Natural killer cell treated with Interleukin-12 subunit alpha and Interleukin-12 subunit beta and Interleukin-15 and Interleukin-18, amount 100 ng/mL, for 72 hours (primary cell): ENCODE results near the gene MAPK9. TPM values are rescaled to one million over a fixed set of nuclear protein-coding genes. Genes with fewer than 3 reads are reported as not detected.

ENCODE experiments used
- ATAC-seq, 2 donors: fragments of 150-1000 bp; cut with Tn5 transposase in 1 of 2; sonication (Bioruptor Pico), chemical (Tn5 transposase) in 1 of 2; 2 replicates each; pipeline ENCODE4 v1.10.0; 2021
- DNase-seq: peaks from one replicate; pipeline ENCODE4 v3.0.0; 2022; ENCODE audit warnings: low spot score
- H3K27ac Mint-ChIP-seq, 2 donors: 1 replicate in 1 of 2; 2 replicates in 1 of 2; pipeline ENCODE4 v1.8.0; 2022; ENCODE audit warnings: mixed read lengths in 2 of 2, mild to moderate bottlenecking in 1 of 2, moderate library complexity in 1 of 2
- H3K27me3 Mint-ChIP-seq, 2 donors: 1 replicate in 1 of 2; 2 replicates in 1 of 2; pipeline ENCODE4 v1.8.0; 2022; ENCODE audit warnings: mixed read lengths in 2 of 2
- H3K36me3 Mint-ChIP-seq: one replicate; pipeline ENCODE4 v1.8.0; 2022; ENCODE audit warnings: mixed read lengths
- H3K4me1 Mint-ChIP-seq, 2 donors: 1 replicate in 1 of 2; 2 replicates in 1 of 2; pipeline ENCODE4 v1.8.0; 2022; ENCODE audit warnings: low read depth in 2 of 2, mixed read lengths in 2 of 2, mild to moderate bottlenecking in 1 of 2
- H3K4me3 Mint-ChIP-seq: one replicate; pipeline ENCODE4 v1.8.0; 2022; ENCODE audit warnings: mixed read lengths
- H3K9me3 Mint-ChIP-seq: 2 replicates; pipeline ENCODE4 v1.8.0; 2022; ENCODE audit warnings: mixed read lengths
- total RNA-seq, 2 donors: library from RNA; stranded (reverse); gene quantifications; one replicate each; pipeline ENCODE4 v1.2.3, GENCODE V29; 2022

MAPK9 gene
- total RNA-seq: 10 to 100 TPM; 41.2 to 47.0 TPM

- H3K27ac Mint-ChIP-seq: peak within 1 kb of the TSS; percentile 81 to 92
- ATAC-seq: peak; percentile 93 to 95
- H3K4me3 Mint-ChIP-seq: peak within 1 kb of the TSS; percentile 96
- H3K4me1 Mint-ChIP-seq: peaks cover 27 to 29% of the 10 kb centered on the region in 2 donors
- H3K36me3 Mint-ChIP-seq: peaks cover 5% of the 10 kb centered on the region
- peak; percentile 88 for DNase-seq
- H3K27me3 Mint-ChIP-seq: no peaks in the 10 kb centered on the region
- no peaks in the 10 kb centered on the region for H3K9me3 Mint-ChIP-seq
Measured at GRCh38 chr5:180291943-180292831, at the start of gene MAPK9. Gene MAPK9, minus strand, starts transcription at chr5:180292083. Its CDS starts 11,522 bp downstream, at chr5:180280561.

DNA sequence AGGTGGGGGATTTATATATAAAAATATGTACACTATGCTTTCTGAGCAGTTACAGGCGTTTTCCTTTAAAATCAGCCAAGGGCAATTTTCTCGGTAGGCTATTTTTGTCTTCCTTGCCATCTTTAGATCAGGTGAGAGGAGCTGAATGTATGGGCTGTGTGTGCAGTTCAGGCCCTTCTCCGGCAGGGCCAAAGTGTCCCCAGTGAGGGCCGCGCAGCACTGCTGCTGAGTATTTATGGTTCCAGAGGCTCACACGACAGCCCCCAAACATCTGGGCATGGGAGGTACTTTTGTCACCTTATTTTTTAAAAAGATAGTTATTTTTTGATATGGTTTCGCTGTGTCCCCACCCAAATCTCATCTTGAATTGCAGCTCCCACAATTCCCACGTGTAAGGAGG, 49.7 kb upstream of the MAPK9 start:
- DNase-seq: no peak
- no peaks in the 10 kb centered on the region for H3K9me3 Mint-ChIP-seq
- peaks cover 14 to 15% of the 10 kb centered on the region in 2 donors for H3K27me3 Mint-ChIP-seq
- H3K36me3 Mint-ChIP-seq: no peaks in the 10 kb centered on the region
- no peak overlapping the region for H3K4me3 Mint-ChIP-seq
- H3K4me1 Mint-ChIP-seq: peaks cover 0 to 3% of the 10 kb centered on the region in 2 donors
- no peak overlapping the region for H3K27ac Mint-ChIP-seq
- no peak for ATAC-seq

DNA sequence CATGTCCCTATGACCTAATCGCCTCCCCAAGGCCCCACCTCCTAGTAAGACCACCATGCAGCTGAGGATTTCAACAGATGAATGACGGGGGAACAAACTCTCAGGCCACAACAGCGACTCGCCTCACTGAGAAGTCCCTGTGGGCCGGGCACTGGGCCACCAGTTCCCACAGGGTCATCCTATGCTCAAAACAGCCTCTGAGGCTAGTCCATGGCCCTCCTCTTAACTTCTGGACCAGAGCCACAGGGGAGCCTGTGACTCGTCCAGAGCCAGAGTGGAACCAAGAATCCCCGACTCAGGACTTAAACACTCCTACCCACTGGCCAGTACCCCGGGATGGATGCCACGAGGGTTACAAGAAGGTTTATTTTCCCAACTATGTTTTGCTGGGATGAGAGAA, 49.0 kb upstream of the MAPK9 start:
- Mint-ChIP-seq H3K4me1 (peaks cover 0 to 3% of the 10 kb centered on the region in 2 donors), H3K27ac (no peak overlapping the region), H3K36me3 (no peaks in the 10 kb centered on the region), H3K9me3 (no peaks in the 10 kb centered on the region), H3K27me3 (peaks cover 14 to 15% of the 10 kb centered on the region in 2 donors), H3K4me3 (no peak overlapping the region)
- DNase-seq: no peak
- ATAC-seq: no peak

- no peaks in the 10 kb centered on the region for H3K9me3 Mint-ChIP-seq
- H3K27ac Mint-ChIP-seq: no peak overlapping the region
- H3K4me3 Mint-ChIP-seq: no peak overlapping the region
- peak; percentile 28 to 40 for ATAC-seq
- H3K27me3 Mint-ChIP-seq: peaks cover 14 to 15% of the 10 kb centered on the region in 2 donors
- H3K36me3 Mint-ChIP-seq: no peaks in the 10 kb centered on the region
- H3K4me1 Mint-ChIP-seq: peaks cover 0 to 3% of the 10 kb centered on the region in 2 donors
- DNase-seq: no peak
Measured at GRCh38 chr5:180339583-180340183, 47.8 kb upstream of the MAPK9 start.

GRCh38 chr5:180338001-180338707, 46.3 kb upstream of the MAPK9 start:
- H3K9me3 Mint-ChIP-seq: no peaks in the 10 kb centered on the region
- no peak overlapping the region for H3K27ac Mint-ChIP-seq
- ATAC-seq (no peak), DNase-seq (no peak)
- no peaks in the 10 kb centered on the region for H3K36me3 Mint-ChIP-seq
- H3K4me3 Mint-ChIP-seq: no peak overlapping the region
- H3K4me1 Mint-ChIP-seq: peaks cover 0 to 3% of the 10 kb centered on the region in 2 donors
- H3K27me3 Mint-ChIP-seq: peaks cover 6 to 13% of the 10 kb centered on the region in 2 donors

DNA sequence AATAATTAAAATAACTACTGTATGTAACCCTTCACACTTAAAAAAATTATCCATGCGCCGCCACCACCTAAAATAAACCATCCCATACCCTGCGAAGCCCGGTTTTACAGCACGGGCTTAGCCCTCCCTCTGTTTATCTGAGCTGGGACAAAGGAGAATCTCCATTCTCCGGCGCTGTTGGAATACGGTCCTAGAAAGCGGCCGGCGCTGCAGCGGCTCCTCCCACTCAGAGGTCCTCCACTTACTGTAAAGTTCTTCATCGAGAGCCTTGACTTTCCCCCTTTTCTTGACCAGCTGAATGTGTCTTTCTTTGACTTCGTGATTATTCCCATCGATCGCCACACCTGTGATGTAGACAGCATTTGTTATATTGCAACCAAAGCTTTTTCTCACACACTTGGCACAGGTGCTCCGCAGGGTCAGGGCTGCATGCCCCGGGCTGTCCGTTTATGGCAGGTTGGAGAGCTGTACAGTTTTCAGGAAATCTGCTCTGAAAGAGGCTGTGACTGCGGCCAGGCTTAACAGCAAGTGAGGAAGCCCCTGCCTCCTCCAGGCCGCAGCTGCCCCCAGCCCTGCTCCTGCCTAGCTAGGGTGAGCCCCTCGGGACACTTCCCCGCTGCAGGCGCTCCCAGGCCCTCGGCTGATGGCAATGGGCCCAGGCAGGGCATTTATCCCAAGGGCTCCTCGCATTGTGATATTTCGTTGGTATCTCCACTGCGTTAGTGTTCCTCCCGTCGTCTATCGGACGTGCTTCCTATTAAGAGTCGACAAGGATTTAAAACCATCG, 44.5 kb upstream of the MAPK9 start:
- DNase-seq (no peak), ATAC-seq (no peak)
- H3K27me3 Mint-ChIP-seq: peaks cover 6 to 10% of the 10 kb centered on the region in 2 donors
- H3K9me3 Mint-ChIP-seq: no peaks in the 10 kb centered on the region
- H3K4me3 Mint-ChIP-seq: no peak overlapping the region
- H3K4me1 Mint-ChIP-seq: no peaks in the 10 kb centered on the region
- H3K36me3 Mint-ChIP-seq: no peaks in the 10 kb centered on the region
- H3K27ac Mint-ChIP-seq: no peak overlapping the region

GRCh38 chr5:180335614-180336233, 43.8 kb upstream of the MAPK9 start:
- Mint-ChIP-seq H3K9me3 (no peaks in the 10 kb centered on the region), H3K27me3 (peaks cover 6 to 10% of the 10 kb centered on the region in 2 donors), H3K36me3 (no peaks in the 10 kb centered on the region), H3K4me3 (no peak overlapping the region), H3K4me1 (no peaks in the 10 kb centered on the region), H3K27ac (no peak overlapping the region)
- ATAC-seq (no peak), DNase-seq (no peak)

DNA sequence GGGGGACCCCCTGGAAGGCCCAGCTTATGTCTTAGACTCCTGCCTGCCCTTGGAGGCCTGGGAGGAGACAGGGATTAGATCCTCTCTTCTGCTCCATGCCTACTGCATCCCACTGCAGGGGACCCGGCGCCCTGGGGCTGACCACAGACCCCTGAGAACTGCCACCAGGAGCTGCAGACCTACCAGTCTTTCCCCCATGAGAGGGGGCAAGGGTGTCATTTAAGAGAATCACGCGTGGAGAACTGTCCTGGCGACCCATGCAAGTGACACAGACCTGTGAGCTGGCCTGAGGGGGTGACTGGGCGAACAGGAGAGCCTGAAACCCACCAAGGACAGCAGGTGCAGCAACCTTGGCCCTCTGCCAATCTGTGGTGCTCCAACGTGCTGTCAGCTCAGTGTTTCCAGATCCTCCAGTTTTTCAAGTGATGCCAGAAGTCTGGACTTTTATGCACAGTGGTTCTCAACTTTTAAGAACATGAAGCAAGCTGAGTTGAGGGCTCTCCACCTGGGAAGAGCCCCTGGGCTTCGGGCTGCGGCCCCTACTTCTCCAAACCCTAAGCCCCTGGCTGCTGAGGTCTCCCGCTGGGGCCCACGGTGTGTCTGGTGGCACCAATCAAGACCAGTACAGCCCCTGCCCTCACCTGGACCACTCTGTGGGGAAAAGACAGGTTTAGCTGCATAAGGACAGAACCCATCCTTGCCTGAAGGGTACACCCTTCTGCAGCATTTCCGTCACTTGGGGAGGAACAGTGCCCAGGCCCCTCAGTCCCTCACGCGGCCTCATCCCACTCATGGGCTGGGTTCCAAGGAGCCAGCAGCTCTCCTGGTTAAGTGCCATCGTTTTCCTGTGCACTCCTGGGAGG, 43.1 kb upstream of the MAPK9 start:
- ATAC-seq: no peak
- peaks cover 6 to 13% of the 10 kb centered on the region in 2 donors for H3K27me3 Mint-ChIP-seq
- no peaks in the 10 kb centered on the region for H3K36me3 Mint-ChIP-seq
- H3K9me3 Mint-ChIP-seq: no peaks in the 10 kb centered on the region
- no peak overlapping the region for H3K4me3 Mint-ChIP-seq
- no peak overlapping the region for H3K27ac Mint-ChIP-seq
- no peaks in the 10 kb centered on the region for H3K4me1 Mint-ChIP-seq
- no peak for DNase-seq

DNA sequence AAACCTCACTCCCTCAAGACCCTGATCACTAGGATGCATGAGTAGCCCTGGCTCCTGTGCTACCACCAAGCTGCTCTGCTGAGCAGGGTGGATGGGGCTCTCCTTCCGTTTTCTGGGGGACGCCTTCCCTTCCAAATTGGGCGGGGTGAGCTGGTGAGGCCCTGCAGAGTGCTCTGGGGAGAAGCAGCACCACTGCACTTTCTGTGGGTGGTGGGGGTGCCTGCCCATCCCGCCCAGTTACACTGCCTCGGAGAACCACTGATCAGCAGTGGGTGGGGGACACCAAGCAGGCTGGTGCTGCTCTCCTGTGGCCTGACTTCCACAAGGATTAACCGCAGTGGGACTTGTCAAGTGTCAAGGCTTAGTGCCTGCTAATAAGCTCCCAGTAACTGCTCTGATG, 42.3 kb upstream of the MAPK9 start:
- no peaks in the 10 kb centered on the region for H3K36me3 Mint-ChIP-seq
- ATAC-seq (no peak), DNase-seq (no peak)
- no peak overlapping the region for H3K4me3 Mint-ChIP-seq
- no peaks in the 10 kb centered on the region for H3K9me3 Mint-ChIP-seq
- H3K27ac Mint-ChIP-seq: no peak overlapping the region
- H3K27me3 Mint-ChIP-seq: peaks cover 0 to 12% of the 10 kb centered on the region in 2 donors
- H3K4me1 Mint-ChIP-seq: peaks cover 0 to 3% of the 10 kb centered on the region in 2 donors

- H3K27ac Mint-ChIP-seq: no peak overlapping the region
- ATAC-seq (no peak), DNase-seq (no peak)
- no peaks in the 10 kb centered on the region for H3K9me3 Mint-ChIP-seq
- no peaks in the 10 kb centered on the region for H3K36me3 Mint-ChIP-seq
- peaks cover 0 to 12% of the 10 kb centered on the region in 2 donors for H3K27me3 Mint-ChIP-seq
- H3K4me1 Mint-ChIP-seq: peaks cover 0 to 3% of the 10 kb centered on the region in 2 donors
- H3K4me3 Mint-ChIP-seq: no peak overlapping the region
Measured at GRCh38 chr5:180333661-180334060, 41.8 kb upstream of the MAPK9 start.

GRCh38 chr5:180332861-180333260, 41.0 kb upstream of the MAPK9 start:
- H3K27me3 Mint-ChIP-seq: peaks cover 0 to 12% of the 10 kb centered on the region in 2 donors
- no peak overlapping the region for H3K4me3 Mint-ChIP-seq
- H3K27ac Mint-ChIP-seq: no peak overlapping the region
- H3K36me3 Mint-ChIP-seq: no peaks in the 10 kb centered on the region
- ATAC-seq (no peak), DNase-seq (no peak)
- no peaks in the 10 kb centered on the region for H3K9me3 Mint-ChIP-seq
- H3K4me1 Mint-ChIP-seq: peaks cover 0 to 3% of the 10 kb centered on the region in 2 donors

DNA sequence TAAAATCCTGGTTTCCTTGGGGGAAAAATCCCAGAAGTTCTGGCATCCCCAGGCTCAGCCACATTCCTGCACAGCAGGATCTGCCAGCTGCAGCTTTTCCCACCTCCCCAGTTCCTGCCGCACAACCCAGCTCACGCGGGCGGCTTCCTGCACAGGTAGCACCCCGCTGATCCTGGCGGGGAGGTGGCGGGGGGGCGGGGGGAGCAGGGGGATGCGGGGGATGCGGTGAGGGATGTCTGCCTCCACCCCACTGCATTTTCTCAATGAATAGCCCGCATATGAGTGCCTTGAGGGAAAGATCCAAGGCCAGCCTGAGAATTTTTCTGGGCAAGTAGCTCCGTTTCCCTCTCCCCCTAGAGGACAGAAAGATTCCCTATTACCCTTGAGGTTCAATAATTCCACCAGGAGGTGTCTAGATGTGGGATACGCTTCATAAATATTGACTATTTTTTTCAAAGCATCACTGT, 40.2 kb upstream of the MAPK9 start:
- ATAC-seq (no peak), DNase-seq (no peak)
- Mint-ChIP-seq H3K4me1 (peaks cover 0 to 3% of the 10 kb centered on the region in 2 donors), H3K27me3 (peaks cover 0 to 12% of the 10 kb centered on the region in 2 donors), H3K27ac (no peak overlapping the region), H3K36me3 (no peaks in the 10 kb centered on the region), H3K9me3 (no peaks in the 10 kb centered on the region), H3K4me3 (no peak overlapping the region)
